ENCODE data around the gene ZNF521. TPM values are rescaled to one million over a fixed set of nuclear protein-coding genes. Genes with fewer than 3 reads are reported as not detected.

Gene ZNF521
- total and polyA plus RNA-seq, 10 donors = 2.9 to 136 (median 71.8) TPM

DNA sequence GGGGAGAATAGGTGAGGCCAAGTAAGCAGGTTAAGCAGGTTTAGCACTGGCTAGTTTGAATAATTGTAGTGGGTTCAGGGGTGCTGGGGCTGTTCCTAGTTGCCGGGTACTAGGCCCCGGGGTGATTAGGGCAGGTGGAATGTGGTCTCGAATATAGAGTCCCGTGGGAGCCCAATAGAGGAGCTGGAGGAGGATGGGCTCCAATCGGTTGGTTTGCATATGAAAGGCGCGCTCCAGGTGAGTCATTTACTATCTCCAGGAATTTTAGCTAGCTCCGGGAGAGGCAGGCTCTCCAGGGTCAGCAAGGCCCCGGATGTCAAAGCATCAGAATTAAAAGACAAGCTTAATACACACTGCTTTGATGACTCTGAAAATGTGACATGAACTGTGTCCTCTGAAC, 304.0 kb downstream of the ZNF521 start:
- WGBS, 5 donors = 71 to 90% (median 86%) methylated on average over 9 of the region's 9 CpGs
- Histone ChIP-seq H3K27ac (no peak overlapping the region), H3K4me1 (peaks cover 0 to 1% (median 0%) of the 10 kb centered on the region in 6 donors), H3K9me3 (no peaks in the 10 kb centered on the region), H3K4me3 (no peak overlapping the region), H3K36me3 (no peaks in the 10 kb centered on the region), H3K27me3 (replicated peaks in 1 of 7) (no peaks in the 10 kb centered on the region)
- DNase-seq = no peak
- intact Hi-C loops (cut with DNase I; ENCODE audit: low total_unique reads) = no loop called here
- TF ChIP-seq, protein P1, sequence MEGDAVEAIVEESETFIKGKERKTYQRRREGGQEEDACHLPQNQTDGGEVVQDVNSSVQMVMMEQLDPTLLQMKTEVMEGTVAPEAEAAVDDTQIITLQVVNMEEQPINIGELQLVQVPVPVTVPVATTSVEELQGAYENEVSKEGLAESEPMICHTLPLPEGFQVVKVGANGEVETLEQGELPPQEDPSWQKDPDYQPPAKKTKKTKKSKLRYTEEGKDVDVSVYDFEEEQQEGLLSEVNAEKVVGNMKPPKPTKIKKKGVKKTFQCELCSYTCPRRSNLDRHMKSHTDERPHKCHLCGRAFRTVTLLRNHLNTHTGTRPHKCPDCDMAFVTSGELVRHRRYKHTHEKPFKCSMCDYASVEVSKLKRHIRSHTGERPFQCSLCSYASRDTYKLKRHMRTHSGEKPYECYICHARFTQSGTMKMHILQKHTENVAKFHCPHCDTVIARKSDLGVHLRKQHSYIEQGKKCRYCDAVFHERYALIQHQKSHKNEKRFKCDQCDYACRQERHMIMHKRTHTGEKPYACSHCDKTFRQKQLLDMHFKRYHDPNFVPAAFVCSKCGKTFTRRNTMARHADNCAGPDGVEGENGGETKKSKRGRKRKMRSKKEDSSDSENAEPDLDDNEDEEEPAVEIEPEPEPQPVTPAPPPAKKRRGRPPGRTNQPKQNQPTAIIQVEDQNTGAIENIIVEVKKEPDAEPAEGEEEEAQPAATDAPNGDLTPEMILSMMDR (IDR thresholded peaks at IDR 0.05 in 8 of 11, conservative IDR thresholded peaks at IDR 0.05 in 3 of 11) = no peak
- TF ChIP-seq POLR2A (IDR thresholded peaks at IDR 0.05) = no peak
- TF ChIP-seq POLR2AphosphoS5 (IDR thresholded peaks at IDR 0.05) = no peak

DNA sequence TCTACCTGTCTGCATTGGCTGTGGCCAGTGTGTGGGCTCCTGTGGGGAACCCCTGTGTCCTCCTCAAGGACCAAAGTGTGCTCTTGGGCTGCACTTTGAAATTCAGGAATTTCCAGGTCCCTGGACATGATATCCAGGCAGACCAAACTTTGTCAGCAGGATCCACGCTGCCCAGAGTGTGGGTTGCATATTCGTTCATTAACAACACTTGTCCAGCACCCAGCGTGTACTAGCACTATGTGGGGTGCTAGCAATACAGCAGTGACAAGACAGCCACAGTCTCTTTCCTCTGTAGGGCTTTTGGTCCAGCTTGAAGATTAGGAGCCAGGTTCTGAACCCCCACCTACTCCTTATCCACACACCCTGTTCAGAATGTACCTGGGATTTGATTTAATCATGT, 304.5 kb downstream of the ZNF521 start:
- intact Hi-C loops (cut with DNase I; ENCODE audit: low total_unique reads) = no loop called here
- Histone ChIP-seq H3K4me3 (no peak overlapping the region), H3K4me1 (peaks cover 0 to 5% (median 0%) of the 10 kb centered on the region in 6 donors), H3K27me3 (replicated peaks in 1 of 7) (no peaks in the 10 kb centered on the region), H3K27ac (no peak overlapping the region), H3K36me3 (no peaks in the 10 kb centered on the region), H3K9me3 (no peaks in the 10 kb centered on the region)
- DNase-seq = no peak
- WGBS, 5 donors = 69 to 96% (median 87%) methylated on average over 3 of the region's 3 CpGs
- no peak for TF ChIP-seq POLR2A (IDR thresholded peaks at IDR 0.05)
- TF ChIP-seq POLR2AphosphoS5 (IDR thresholded peaks at IDR 0.05) = no peak
- TF ChIP-seq, protein P1 (IDR thresholded peaks at IDR 0.05 in 8 of 11, conservative IDR thresholded peaks at IDR 0.05 in 3 of 11) = no peak

DNA sequence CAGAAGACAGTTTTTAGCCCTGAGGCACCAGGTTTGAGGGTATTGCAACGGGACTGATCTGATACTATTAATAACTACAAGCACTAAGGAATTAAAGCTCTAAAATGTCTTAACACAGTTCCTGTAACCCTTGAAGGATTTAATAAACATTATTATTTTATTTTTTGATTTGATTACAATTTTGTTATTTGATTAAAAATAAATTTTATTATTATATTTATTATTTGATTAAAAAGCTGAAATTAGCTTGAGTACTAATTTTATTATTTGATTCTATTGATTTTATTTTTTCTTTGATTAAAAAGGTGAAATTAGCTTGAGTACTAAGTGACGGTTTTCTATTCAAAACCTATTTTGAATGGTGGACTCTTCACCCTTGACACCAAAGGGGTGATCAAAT, 307.3 kb downstream of the ZNF521 start:
- 45 to 87% (median 68%) methylated on average over 2 of the region's 2 CpGs for WGBS, 5 donors
- H3K36me3 ChIP-seq = no peaks in the 10 kb centered on the region

DNA sequence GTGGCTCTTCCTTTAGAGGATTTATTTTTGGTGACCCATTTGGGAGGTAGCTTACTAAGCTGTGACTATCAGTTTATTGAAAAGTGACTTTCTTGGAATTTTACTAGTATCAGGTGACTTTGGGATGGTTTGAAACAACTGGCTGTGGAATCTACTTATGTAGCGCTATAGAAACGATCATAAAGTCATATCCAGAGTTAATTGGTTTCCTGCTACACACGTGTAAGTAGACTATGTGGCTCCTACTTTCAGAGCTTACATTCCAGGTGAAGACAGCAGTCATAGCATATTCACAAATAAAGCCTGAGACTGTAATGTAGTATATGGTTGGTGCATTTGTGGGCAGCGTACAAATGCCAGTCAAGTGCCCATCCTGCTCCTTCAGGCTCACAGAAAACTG, 308.9 kb downstream of the ZNF521 start:
- TF ChIP-seq POLR2AphosphoS5 (IDR thresholded peaks at IDR 0.05) (no peak), POLR2A (IDR thresholded peaks at IDR 0.05) (no peak)
- TF ChIP-seq, protein P1 (IDR thresholded peaks at IDR 0.05 in 8 of 11, conservative IDR thresholded peaks at IDR 0.05 in 3 of 11) = no peak

More for the DNA sequence above, 307.3 kb downstream of the ZNF521 start:
- Histone ChIP-seq H3K9me3 (no peaks in the 10 kb centered on the region), H3K27ac (no peak overlapping the region), H3K4me3 (no peak overlapping the region), H3K27me3 (replicated peaks in 1 of 7) (no peaks in the 10 kb centered on the region), H3K4me1 (peaks cover 0 to 9% (median 0%) of the 10 kb centered on the region in 6 donors)
- no peak for DNase-seq
- intact Hi-C loops (cut with DNase I; ENCODE audit: low total_unique reads) = no loop called here
- TF ChIP-seq POLR2AphosphoS5 (IDR thresholded peaks at IDR 0.05) (no peak), POLR2A (IDR thresholded peaks at IDR 0.05) (no peak)
- TF ChIP-seq, protein P1 (IDR thresholded peaks at IDR 0.05 in 8 of 11, conservative IDR thresholded peaks at IDR 0.05 in 3 of 11) = no peak

More for the DNA sequence above, 308.9 kb downstream of the ZNF521 start:
- Histone ChIP-seq H3K9me3 (no peaks in the 10 kb centered on the region), H3K4me3 (no peak overlapping the region), H3K4me1 (peaks cover 0 to 9% (median 0%) of the 10 kb centered on the region in 6 donors), H3K27ac (peak overlapping the region in 7 of 8 donors; percentile 21 to 71 (median 40)), H3K36me3 (no peaks in the 10 kb centered on the region), H3K27me3 (replicated peaks in 1 of 7) (no peaks in the 10 kb centered on the region)
- intact Hi-C loops (cut with DNase I; ENCODE audit: low total_unique reads) = no loop called here
- WGBS, 5 donors = 76 to 87% (median 78%) methylated on average over 4 of the region's 4 CpGs
- DNase-seq = no peak
